Measurements from ENCODE around the gene UBE2E2.

GRCh38 chr3:23356169-23356568, 153.0 kb downstream of the UBE2E2 start:
- TF ChIP-seq CTCF (IDR thresholded peaks at IDR 0.05 in 4 of 5, conservative IDR thresholded peaks at IDR 0.05 in 1 of 5): no peak
- no peak for TF ChIP-seq POLR2A (IDR thresholded peaks at IDR 0.05)

All from gastrocnemius medialis (tissue), 4 donors.